IPS-20b (cell line): ENCODE results near the gene LDLRAP1.

Experiments
- H3K27ac ChIP-seq: one replicate; pipeline ENCODE4 v1.5.1; 2013; ENCODE audit warnings: low read length
- H3K27me3 ChIP-seq: 2 replicates; pipeline ENCODE4 v1.6.1; 2013; ENCODE audit warnings: mild to moderate bottlenecking, low read length, inconsistent platforms; ENCODE audit not compliant: insufficient read depth
- H3K36me3 ChIP-seq: 2 replicates; pipeline ENCODE4 v1.6.1; 2013; ENCODE audit warnings: low read depth, mild to moderate bottlenecking, inconsistent platforms, low read length, moderate library complexity; ENCODE audit not compliant: insufficient read depth
- H3K4me1 ChIP-seq: 2 replicates; pipeline ENCODE4 v1.6.1; 2013; ENCODE audit warnings: mild to moderate bottlenecking, control low read depth, inconsistent platforms, low read length, moderate library complexity; ENCODE audit not compliant: insufficient read depth
- H3K4me3 ChIP-seq: 2 replicates; pipeline ENCODE4 v1.5.1; 2013; ENCODE audit warnings: mild to moderate bottlenecking, low read length, inconsistent platforms
- H3K9ac ChIP-seq: 2 replicates; pipeline ENCODE4 v1.6.1; 2013; ENCODE audit warnings: low read depth, mild to moderate bottlenecking, inconsistent platforms, low read length, moderate library complexity
- H3K9me3 ChIP-seq: 2 replicates; pipeline ENCODE4 v1.6.1; 2013; ENCODE audit warnings: mild to moderate bottlenecking, low read depth, low read length, inconsistent platforms; ENCODE audit not compliant: insufficient read depth

Gene LDLRAP1

DNA sequence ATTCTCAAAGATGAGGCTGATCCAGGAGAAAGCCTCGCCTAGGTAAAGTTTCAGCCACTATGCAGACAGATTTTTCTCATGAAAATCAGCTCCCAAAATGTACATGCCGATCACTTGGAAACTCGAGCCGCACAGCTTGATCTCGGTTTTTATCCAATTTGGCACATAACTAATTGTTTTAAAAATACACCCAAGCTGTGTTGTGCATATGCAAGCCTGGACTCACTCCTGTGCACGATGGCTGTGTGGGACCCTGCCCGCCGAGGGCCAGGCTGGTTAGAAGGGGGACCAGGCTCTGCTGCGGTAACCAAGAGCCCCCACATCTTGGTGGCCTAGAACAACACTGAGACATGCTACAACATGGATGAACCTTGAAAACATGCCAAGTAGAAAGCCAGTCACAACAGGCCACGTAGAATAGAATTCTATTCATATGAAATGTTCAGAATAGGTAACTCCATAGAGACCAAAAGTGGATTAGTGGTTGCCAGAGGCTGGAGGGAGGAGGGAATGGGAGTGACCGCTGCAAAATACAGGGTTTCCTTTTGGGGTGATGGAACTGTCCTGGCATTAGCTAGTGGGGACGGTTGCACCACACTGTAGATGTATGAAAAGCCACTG, 16.1 kb upstream of the LDLRAP1 start:
- Histone ChIP-seq H3K9ac (no peak overlapping the region), H3K27ac (no peak overlapping the region), H3K9me3 (no peaks in the 10 kb centered on the region), H3K27me3 (no peaks in the 10 kb centered on the region), H3K4me3 (no peak overlapping the region), H3K4me1 (no peaks in the 10 kb centered on the region), H3K36me3 (no peaks in the 10 kb centered on the region)

- Histone ChIP-seq H3K9me3 (no peaks in the 10 kb centered on the region), H3K36me3 (no peaks in the 10 kb centered on the region), H3K4me3 (no peak overlapping the region), H3K27ac (no peak overlapping the region), H3K4me1 (no peaks in the 10 kb centered on the region), H3K27me3 (no peaks in the 10 kb centered on the region), H3K9ac (no peak overlapping the region)
Measured at GRCh38 chr1:25527946-25528595, 15.3 kb upstream of the LDLRAP1 start.

- Histone ChIP-seq H3K9ac (no peak overlapping the region), H3K27me3 (no peaks in the 10 kb centered on the region)
Measured at GRCh38 chr1:25528881-25529517, 14.4 kb upstream of the LDLRAP1 start.

GRCh38 chr1:25529518-25530185, 13.8 kb upstream of the LDLRAP1 start:
- no peak overlapping the region for H3K27ac ChIP-seq
- H3K4me1 ChIP-seq, result no peaks in the 10 kb centered on the region
- H3K36me3 ChIP-seq, result no peaks in the 10 kb centered on the region
- H3K9ac ChIP-seq, result no peak overlapping the region
- no peaks in the 10 kb centered on the region for H3K9me3 ChIP-seq
- no peaks in the 10 kb centered on the region for H3K27me3 ChIP-seq
- no peak overlapping the region for H3K4me3 ChIP-seq

More at GRCh38 chr1:25528881-25529517, 14.4 kb upstream of the LDLRAP1 start:
- Histone ChIP-seq H3K27ac (no peak overlapping the region), H3K4me3 (no peak overlapping the region), H3K9me3 (no peaks in the 10 kb centered on the region), H3K4me1 (no peaks in the 10 kb centered on the region), H3K36me3 (no peaks in the 10 kb centered on the region)

- H3K4me3 ChIP-seq, result no peak overlapping the region
- H3K27me3 ChIP-seq, result no peaks in the 10 kb centered on the region
- H3K9me3 ChIP-seq, result no peaks in the 10 kb centered on the region
- no peak overlapping the region for H3K9ac ChIP-seq
- H3K27ac ChIP-seq, result no peak overlapping the region
- H3K36me3 ChIP-seq, result no peaks in the 10 kb centered on the region
- no peaks in the 10 kb centered on the region for H3K4me1 ChIP-seq
Measured at GRCh38 chr1:25530186-25531081, 13.0 kb upstream of the LDLRAP1 start.

DNA sequence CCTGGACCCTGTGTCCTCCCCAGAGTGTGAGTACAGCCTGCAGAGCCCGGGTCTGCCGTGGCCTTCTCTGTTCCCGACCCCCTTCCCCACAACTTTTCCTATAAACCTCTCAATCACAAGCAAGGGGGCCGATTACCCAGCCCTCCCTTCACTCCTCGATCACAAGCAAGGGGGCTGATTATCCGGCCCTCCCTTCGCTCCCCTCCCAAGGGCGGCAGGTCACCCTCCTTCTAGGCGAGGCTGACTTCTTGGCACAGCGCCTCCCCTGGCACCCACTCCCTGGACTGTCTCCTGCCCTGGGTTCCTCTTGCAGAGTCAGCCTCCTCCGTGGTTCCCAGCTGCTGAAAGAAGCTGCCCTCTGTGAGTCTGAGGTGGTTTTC, 12.3 kb upstream of the LDLRAP1 start:
- no peaks in the 10 kb centered on the region for H3K27me3 ChIP-seq
- H3K36me3 ChIP-seq, result no peaks in the 10 kb centered on the region
- no peak overlapping the region for H3K4me3 ChIP-seq
- H3K4me1 ChIP-seq, result no peaks in the 10 kb centered on the region
- H3K9me3 ChIP-seq, result no peaks in the 10 kb centered on the region
- no peak overlapping the region for H3K9ac ChIP-seq
- H3K27ac ChIP-seq, result no peak overlapping the region

GRCh38 chr1:25532970-25533369, 10.4 kb upstream of the LDLRAP1 start:
- Histone ChIP-seq H3K9ac (no peak overlapping the region), H3K4me1 (peaks cover 4% of the 10 kb centered on the region; the same call in 1 of the 2 replicates), H3K4me3 (no peak overlapping the region), H3K36me3 (no peaks in the 10 kb centered on the region), H3K9me3 (no peaks in the 10 kb centered on the region), H3K27ac (no peak overlapping the region), H3K27me3 (no peaks in the 10 kb centered on the region)

DNA sequence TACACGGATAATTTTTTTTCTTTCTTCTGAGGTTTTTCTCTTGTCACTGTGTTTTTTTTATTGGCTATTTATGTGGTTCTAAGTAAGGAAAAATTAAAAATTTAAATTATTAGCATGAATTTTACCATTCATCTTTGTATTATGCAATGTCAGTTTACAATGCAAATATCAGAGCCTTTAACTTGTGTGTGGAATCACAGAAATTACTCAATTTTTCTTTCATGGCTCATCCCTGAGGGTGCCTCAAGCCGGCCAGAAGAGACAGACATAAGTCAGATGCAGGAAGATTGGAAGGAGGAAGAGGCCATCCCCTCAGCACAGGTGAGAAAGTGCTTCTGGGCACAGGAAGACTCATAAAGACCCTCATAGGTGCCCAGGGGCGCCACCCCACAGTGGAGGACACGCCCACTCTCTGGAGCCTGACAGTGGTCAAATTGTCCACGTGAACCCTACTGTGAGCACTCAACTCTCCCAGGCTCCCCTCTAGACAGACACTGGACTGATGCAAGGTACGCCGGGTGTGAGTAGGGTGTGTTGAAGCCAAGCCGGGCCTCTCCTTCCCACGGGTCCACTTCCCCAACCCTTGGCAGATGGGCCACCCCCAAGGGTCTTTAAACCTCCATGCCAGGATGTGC, 9.5 kb upstream of the LDLRAP1 start:
- H3K27me3 ChIP-seq, result no peaks in the 10 kb centered on the region
- no peak overlapping the region for H3K4me3 ChIP-seq
- H3K36me3 ChIP-seq, result no peaks in the 10 kb centered on the region
- H3K27ac ChIP-seq, result no peak overlapping the region
- H3K9me3 ChIP-seq, result no peaks in the 10 kb centered on the region
- no peak overlapping the region for H3K9ac ChIP-seq
- H3K4me1 ChIP-seq, result peaks cover 4% of the 10 kb centered on the region; the same call in 1 of the 2 replicates

DNA sequence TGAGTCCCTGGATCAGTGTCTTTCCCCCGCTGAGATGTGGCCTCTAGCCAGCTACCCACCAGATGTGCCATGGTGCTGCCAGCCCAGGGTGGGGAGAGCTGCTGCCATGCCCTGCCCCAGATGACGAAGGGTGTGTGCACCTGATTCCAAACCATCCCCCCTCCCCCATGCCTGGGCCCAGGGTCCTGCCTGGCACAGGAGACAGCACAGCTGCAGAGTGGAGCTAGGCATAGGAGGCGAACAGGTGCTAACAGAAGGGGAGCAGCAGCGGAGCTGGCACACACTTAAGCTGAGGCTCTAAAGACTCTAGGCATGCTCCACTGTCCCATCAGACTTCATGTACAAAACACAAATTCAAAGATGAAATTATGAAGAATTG, 9.0 kb upstream of the LDLRAP1 start:
- H3K9ac ChIP-seq, result no peak overlapping the region
- H3K4me3 ChIP-seq, result no peak overlapping the region
- H3K36me3 ChIP-seq, result no peaks in the 10 kb centered on the region
- peaks cover 4% of the 10 kb centered on the region; the same call in 1 of the 2 replicates for H3K4me1 ChIP-seq
- no peaks in the 10 kb centered on the region for H3K9me3 ChIP-seq
- H3K27ac ChIP-seq, result no peak overlapping the region
- H3K27me3 ChIP-seq, result no peaks in the 10 kb centered on the region

DNA sequence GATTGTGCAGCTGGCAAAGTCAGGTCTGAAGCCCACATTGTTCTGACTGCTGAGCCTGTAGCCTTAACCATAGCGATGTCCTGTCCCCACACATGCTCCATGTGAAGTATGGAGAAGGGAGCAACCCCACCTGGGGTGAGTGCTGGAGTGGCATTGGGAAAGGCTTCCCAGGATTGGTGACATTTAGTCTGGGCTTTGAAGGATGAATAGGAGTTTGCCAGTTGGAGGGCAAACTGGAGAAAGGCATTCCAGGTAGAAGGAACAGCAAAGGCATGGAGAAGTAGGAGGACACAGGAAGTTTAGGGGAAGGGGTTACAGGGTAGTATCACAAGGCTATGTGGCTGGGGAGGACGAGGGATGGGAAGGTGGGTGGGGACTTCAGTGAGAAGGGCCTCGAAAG, 7.3 kb upstream of the LDLRAP1 start:
- no peaks in the 10 kb centered on the region for H3K9me3 ChIP-seq
- H3K4me3 ChIP-seq, result no peak overlapping the region
- H3K27me3 ChIP-seq, result no peaks in the 10 kb centered on the region
- H3K9ac ChIP-seq, result no peak overlapping the region
- H3K27ac ChIP-seq, result no peak overlapping the region
- H3K4me1 ChIP-seq, result peaks cover 4% of the 10 kb centered on the region; the same call in 1 of the 2 replicates
- H3K36me3 ChIP-seq, result no peaks in the 10 kb centered on the region
